Ishikawa (cell line): Measurements from ENCODE around the gene TENM3.

ENCODE experiments used
- CEBPB ChIP-seq: IDR thresholded peaks from 2 replicates; pipeline ENCODE4 v1.6.1; 2012
- CREB1 ChIP-seq: IDR thresholded peaks from 2 replicates; pipeline ENCODE4 v1.6.1; 2012; ENCODE audit warnings: low read depth
- EGR1 ChIP-seq: IDR thresholded peaks from 2 replicates; pipeline ENCODE4 v1.6.1; 2012
- EP300 ChIP-seq: IDR thresholded peaks from 2 replicates; pipeline ENCODE4 v1.6.1; 2012; ENCODE audit warnings: borderline replicate concordance
- FOXM1 ChIP-seq: IDR thresholded peaks from 2 replicates; pipeline ENCODE4 v1.6.1; 2012; ENCODE audit warnings: low read depth, borderline replicate concordance
- MAX ChIP-seq: IDR thresholded peaks from 2 replicates; pipeline ENCODE4 v1.6.1; 2012
- NFIC ChIP-seq: IDR thresholded peaks from 2 replicates; pipeline ENCODE4 v1.6.1; 2012
- RAD21 ChIP-seq: IDR thresholded peaks from 2 replicates; pipeline ENCODE4 v1.6.1; 2012; ENCODE audit warnings: low read depth
- REST ChIP-seq: IDR thresholded peaks from 2 replicates; pipeline ENCODE4 v1.6.1; 2012; ENCODE audit warnings: low read depth, mild to moderate bottlenecking
- TAF1 ChIP-seq: IDR thresholded peaks from 2 replicates; pipeline ENCODE4 v1.6.1; 2012; ENCODE audit warnings: low read depth, mild to moderate bottlenecking
- TCF12 ChIP-seq: IDR thresholded peaks from 2 replicates; pipeline ENCODE4 v1.6.1; 2012; ENCODE audit warnings: low read depth
- TEAD4 ChIP-seq: IDR thresholded peaks from 2 replicates; pipeline ENCODE4 v1.6.1; 2012
- USF1 ChIP-seq: IDR thresholded peaks from 2 replicates; pipeline ENCODE4 v1.6.1; 2012
- YY1 ChIP-seq: IDR thresholded peaks from 2 replicates; pipeline ENCODE4 v1.6.1; 2012; ENCODE audit warnings: low read depth
- ZBTB7A ChIP-seq: IDR thresholded peaks from 2 replicates; pipeline ENCODE4 v1.6.1; 2012; ENCODE audit warnings: low read depth

The TENM3 gene

GRCh38 chr4:182553653-182554052 lies 310.5 kb downstream of the TENM3 start:
- TF ChIP-seq ZBTB7A (no peak), REST (no peak), FOXM1 (no peak), CREB1 (no peak), RAD21 (no peak), YY1 (no peak), EP300 (no peak), TAF1 (no peak), MAX (no peak), CEBPB (no peak)

GRCh38 chr4:182554736-182555135 lies 311.5 kb downstream of the TENM3 start:
- no peak for TF ChIP-seq TEAD4
- no peak for TF ChIP-seq YY1
- no peak for TF ChIP-seq TCF12
- TF ChIP-seq RAD21: no peak
- no peak for TF ChIP-seq CEBPB
- no peak for TF ChIP-seq ZBTB7A
- no peak for TF ChIP-seq MAX
- TF ChIP-seq NFIC: no peak
- TF ChIP-seq EP300: no peak
- TF ChIP-seq TAF1: no peak
- TF ChIP-seq USF1: no peak
- no peak for TF ChIP-seq CREB1
- no peak for TF ChIP-seq REST
- TF ChIP-seq EGR1: no peak

- no peak for TF ChIP-seq YY1
- peak; percentile 39; the same call in 1 of the 2 replicates for TF ChIP-seq MAX
- TF ChIP-seq TEAD4: peak; percentile 95
- TF ChIP-seq REST: no peak
- TF ChIP-seq TAF1: no peak
- TF ChIP-seq FOXM1: peak; percentile 84
- no peak; the same call in 1 of the 2 replicates for TF ChIP-seq EGR1
- TF ChIP-seq ZBTB7A: no peak
- peak; percentile 94 for TF ChIP-seq EP300
- peak; percentile 94 for TF ChIP-seq TCF12
- TF ChIP-seq USF1: no peak
- TF ChIP-seq CEBPB: peak; percentile 94
- peak; percentile 97 for TF ChIP-seq NFIC
- TF ChIP-seq CREB1: no peak
- TF ChIP-seq RAD21: 0 out of 2 replicates have a peak, but pooled peaks have one; percentile 13
These were observed 312.8 kb downstream of the TENM3 start for GRCh38 chr4:182555997-182556418.

GRCh38 chr4:182556580-182556979 lies 313.4 kb downstream of the TENM3 start:
- no peak for TF ChIP-seq TEAD4
- TF ChIP-seq YY1: no peak
- no peak for TF ChIP-seq TAF1
- TF ChIP-seq EP300: no peak
- TF ChIP-seq REST: no peak
- TF ChIP-seq CREB1: no peak
- no peak for TF ChIP-seq RAD21
- no peak for TF ChIP-seq EGR1
- no peak for TF ChIP-seq CEBPB
- TF ChIP-seq ZBTB7A: no peak
- TF ChIP-seq USF1: no peak
- TF ChIP-seq MAX: no peak
- TF ChIP-seq TCF12: no peak
- TF ChIP-seq NFIC: no peak
- no peak for TF ChIP-seq FOXM1
